DOHH2 (cell line): ENCODE results near the gene CRYBA4.

Experiments used
- H3F3A ChIP-seq: fragments of 200-600 bp; sonication (generic), shearing (Covaris generic); 2 replicates; pipeline ENCODE4 v1.6.0; 2016; ENCODE audit warnings: antibody characterized with exemption, mild to moderate bottlenecking; ENCODE audit not compliant: control insufficient read depth, insufficient read depth
- H3K27ac ChIP-seq: fragments of 200-600 bp; sonication (generic); 2 replicates; pipeline ENCODE4 v1.5.1; 2014; ENCODE audit warnings: low read depth, mild to moderate bottlenecking, low read length, moderate library complexity
- H3K27me3 ChIP-seq: fragments of 200-600 bp; sonication (generic); 2 replicates; pipeline ENCODE4 v1.6.1; 2014; ENCODE audit warnings: mild to moderate bottlenecking, low read length, mixed read lengths; ENCODE audit not compliant: control insufficient read depth
- H3K36me3 ChIP-seq: fragments of 200-600 bp; sonication (generic); 2 replicates; pipeline ENCODE4 v1.6.1; 2014; ENCODE audit warnings: mild to moderate bottlenecking, low read length, moderate library complexity, mixed read lengths; ENCODE audit not compliant: control insufficient read depth
- H3K4me1 ChIP-seq: fragments of 200-600 bp; sonication (generic); 2 replicates; pipeline ENCODE4 v1.6.1; 2014; ENCODE audit warnings: mild to moderate bottlenecking, low read length, mixed read lengths; ENCODE audit not compliant: control insufficient read depth
- H3K4me2 ChIP-seq: fragments of 200-600 bp; sonication (generic); 2 replicates; pipeline ENCODE4 v1.6.0; 2014; ENCODE audit warnings: mild to moderate bottlenecking, low read length, moderate library complexity
- H3K4me3 ChIP-seq: fragments of 200-600 bp; sonication (generic); 2 replicates; pipeline ENCODE4 v1.5.1; 2014; ENCODE audit warnings: mild to moderate bottlenecking, low read length, mixed read lengths
- H3K79me2 ChIP-seq: fragments of 200-600 bp; sonication (generic); 2 replicates; pipeline ENCODE4 v1.6.1; 2014; ENCODE audit warnings: mild to moderate bottlenecking, low read length, mixed read lengths; ENCODE audit not compliant: control insufficient read depth
- H3K9me2 ChIP-seq: fragments of 200-600 bp; sonication (generic); replicated peaks from 2 replicates; pipeline ENCODE4 v1.6.1; 2014; ENCODE audit warnings: mild to moderate bottlenecking, low read length, mixed read lengths; ENCODE audit not compliant: control insufficient read depth
- H3K9me3 ChIP-seq: fragments of 200-600 bp; sonication (generic); 2 replicates; pipeline ENCODE4 v1.6.1; 2014; ENCODE audit warnings: antibody characterized with exemption, low read length, mixed read lengths; ENCODE audit not compliant: control insufficient read depth, insufficient read depth
- H4K20me1 ChIP-seq: fragments of 200-600 bp; sonication (generic); 2 replicates; pipeline ENCODE4 v1.6.0; 2014; ENCODE audit warnings: low read depth, mild to moderate bottlenecking, antibody characterized with exemption, low read length, moderate library complexity; ENCODE audit not compliant: control insufficient read depth, insufficient read depth
- CTCF ChIP-seq: fragments of 200-600 bp; sonication (generic); IDR thresholded peaks from one replicate; pipeline ENCODE4 v1.5.1; 2014; ENCODE audit warnings: antibody characterized with exemption, mild to moderate bottlenecking, low read depth, low read length; ENCODE audit not compliant: poor library complexity, severe bottlenecking
- EZH2phosphoT487 ChIP-seq: fragments of 200-600 bp; sonication (generic); IDR thresholded peaks from 2 replicates; pipeline ENCODE4 v1.6.1; 2017; ENCODE audit warnings: borderline replicate concordance, mild to moderate bottlenecking, antibody characterized with exemption, low read length, moderate library complexity, mixed read lengths

The CRYBA4 gene

DNA sequence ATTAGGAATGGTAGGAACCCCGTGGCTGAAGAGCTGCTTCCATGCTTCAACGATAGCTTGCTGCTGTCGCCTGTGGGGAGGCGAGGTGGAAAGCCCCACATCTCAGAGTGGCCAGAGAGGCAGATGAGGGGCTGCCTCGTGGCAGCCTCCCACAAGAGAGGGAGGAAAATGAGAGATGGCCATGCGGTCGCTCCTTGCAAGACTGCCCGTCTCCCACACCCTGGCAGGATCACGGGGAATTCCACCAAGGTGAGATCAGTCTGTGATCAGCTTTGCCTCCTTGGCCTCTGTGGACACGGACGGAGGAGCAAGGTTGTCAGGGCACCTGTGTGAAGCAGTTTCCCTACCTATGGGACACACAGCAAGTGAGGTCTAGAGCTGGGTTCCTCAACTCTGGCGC, 3.0 kb downstream of the CRYBA4 start:
- Histone ChIP-seq H3K27me3 (peaks cover 12% of the 10 kb centered on the region), H3K9me2 (no peaks in the 10 kb centered on the region), H3K36me3 (no peaks in the 10 kb centered on the region), H3K9me3 (0 out of 2 replicates have a peak, but pooled peaks cover 3% of the 10 kb centered on the region), H3K4me3 (no peak overlapping the region), H3K27ac (no peak overlapping the region), H3F3A (peaks cover 3% of the 10 kb centered on the region; the same call in 1 of the 2 replicates), H3K4me2 (no peak overlapping the region), H3K4me1 (peaks cover 6% of the 10 kb centered on the region; the same call in 1 of the 2 replicates), H3K79me2 (no peaks in the 10 kb centered on the region), H4K20me1 (no peaks in the 10 kb centered on the region)
- TF ChIP-seq CTCF, result no peak
- no peak for TF ChIP-seq EZH2phosphoT487

- Histone ChIP-seq H3F3A (peaks cover 3% of the 10 kb centered on the region; the same call in 1 of the 2 replicates), H3K27me3 (peaks cover 6% of the 10 kb centered on the region; the same call in 1 of the 2 replicates), H3K79me2 (no peaks in the 10 kb centered on the region), H3K4me2 (no peak overlapping the region), H3K27ac (no peak overlapping the region), H3K4me3 (no peak overlapping the region), H3K9me3 (0 out of 2 replicates have a peak, but pooled peaks cover 3% of the 10 kb centered on the region), H3K9me2 (no peaks in the 10 kb centered on the region), H3K4me1 (peaks cover 6% of the 10 kb centered on the region; the same call in 1 of the 2 replicates), H4K20me1 (no peaks in the 10 kb centered on the region), H3K36me3 (no peaks in the 10 kb centered on the region)
- TF ChIP-seq CTCF, result no peak
- no peak for TF ChIP-seq EZH2phosphoT487
Observed at GRCh38 chr22:26629988-26630761, 8.4 kb downstream of the CRYBA4 start.

GRCh38 chr22:26631282-26631681, 9.5 kb downstream of the CRYBA4 start:
- no peak for TF ChIP-seq EZH2phosphoT487
- no peak for TF ChIP-seq CTCF
- no peak overlapping the region for H3K4me2 ChIP-seq
- no peaks in the 10 kb centered on the region for H3K36me3 ChIP-seq

More at GRCh38 chr22:26631282-26631681, 9.5 kb downstream of the CRYBA4 start:
- Histone ChIP-seq H3K27me3 (peaks cover 6% of the 10 kb centered on the region; the same call in 1 of the 2 replicates), H3K4me1 (peaks cover 6% of the 10 kb centered on the region; the same call in 1 of the 2 replicates), H3K9me3 (0 out of 2 replicates have a peak, but pooled peaks cover 3% of the 10 kb centered on the region), H3F3A (peaks cover 3% of the 10 kb centered on the region; the same call in 1 of the 2 replicates), H4K20me1 (no peaks in the 10 kb centered on the region), H3K27ac (no peak overlapping the region), H3K9me2 (no peaks in the 10 kb centered on the region), H3K4me3 (no peak overlapping the region), H3K79me2 (no peaks in the 10 kb centered on the region)
